Gastroesophageal sphincter (tissue), 4 donors: ENCODE results near the gene MINDY4B. TPM values are rescaled to one million over a fixed set of nuclear protein-coding genes. Genes with fewer than 3 reads are reported as not detected.

Experiments
- ATAC-seq: fragments of 150-250 bp; one replicate; pipeline ENCODE4 v1.9.1; 2016; ENCODE audit warnings: mild to moderate bottlenecking, moderate library complexity
- H3K27ac ChIP-seq, 4 donors: fragments of 200-600 bp; sonication (generic) in 3 of 4; 1 replicate in 3 of 4; 2 replicates in 1 of 4; pipeline ENCODE4 v1.5.1; 2016 to 2019
- H3K27me3 ChIP-seq: fragments of 200-600 bp; sonication (generic); one replicate; pipeline ENCODE4 v1.5.1; 2019
- H3K36me3 ChIP-seq, 2 donors: fragments of 200-600 bp; sonication (generic); one replicate each; pipeline ENCODE4 v1.5.1; 2019; ENCODE audit warnings: control low read depth in 1 of 2
- H3K4me1 ChIP-seq, 3 donors: fragments of 200-600 bp; sonication (generic); 1 replicate in 2 of 3; 2 replicates in 1 of 3; pipeline ENCODE4 v1.5.1; 2016 to 2019; ENCODE audit warnings: control low read depth in 2 of 3
- H3K4me3 ChIP-seq, 2 donors: fragments of 200-600 bp; sonication (generic); one replicate each; pipeline ENCODE4 v1.5.1; 2019; ENCODE audit warnings: mild to moderate bottlenecking in 1 of 2, moderate library complexity in 1 of 2
- H3K9me3 ChIP-seq, 3 donors: fragments of 200-600 bp; sonication (generic); one replicate each; pipeline ENCODE4 v1.5.1; 2017 to 2019; ENCODE audit warnings: control low read depth in 2 of 3
- CTCF ChIP-seq, 4 experiments: fragments of 200-600 bp in 2 of 4; fragments of 450-650 bp in 2 of 4; sonication (generic) in 1 of 4; IDR thresholded peaks; one replicate each; pipeline ENCODE4 v1.5.1; 2017 to 2019; ENCODE audit warnings: antibody characterized with exemption in 4 of 4, mild to moderate bottlenecking in 2 of 4, moderate library complexity in 2 of 4
- EP300 ChIP-seq: sonication (generic); formaldehyde crosslinking; IDR thresholded peaks from one replicate; pipeline ENCODE4 v1.6.1; 2017; ENCODE audit warnings: antibody characterized with exemption, mild to moderate bottlenecking
- POLR2A ChIP-seq, 2 donors: fragments of 450-650 bp; IDR thresholded peaks; one replicate each; pipeline ENCODE4 v1.6.1; 2017; ENCODE audit warnings: antibody characterized with exemption in 2 of 2, mild to moderate bottlenecking in 2 of 2, moderate library complexity in 1 of 2
- POLR2AphosphoS5 ChIP-seq: sonication (generic); formaldehyde crosslinking; IDR thresholded peaks from one replicate; pipeline ENCODE4 v1.6.1; 2017; ENCODE audit warnings: antibody characterized with exemption
- WGBS, 2 donors: methylation state at CpG; one replicate each; pipeline ENCODE4 v1.1.5; 2018; ENCODE audit warnings: low coverage in 1 of 2; 5-methylcytosine and 5-hydroxymethylcytosine counted together
- total RNA-seq, 4 donors: library from RNA; depleted of rRNA; stranded (reverse); fragments of >200 nt; gene quantifications; one replicate each; pipeline ENCODE4 v1.1.0, GENCODE V29; 2016

Gene MINDY4B
- total RNA-seq, 4 donors from 2014 or later: not detected

- H3K4me1 ChIP-seq: no peaks in the 10 kb centered on the region
- 76 to 80% methylated on average over 5 to 6 of the region's 7 CpGs for WGBS, 2 donors
- ATAC-seq: no peak
Observed at GRCh38 chr3:150926328-150926727, 21.1 kb upstream of the MINDY4B start.

DNA sequence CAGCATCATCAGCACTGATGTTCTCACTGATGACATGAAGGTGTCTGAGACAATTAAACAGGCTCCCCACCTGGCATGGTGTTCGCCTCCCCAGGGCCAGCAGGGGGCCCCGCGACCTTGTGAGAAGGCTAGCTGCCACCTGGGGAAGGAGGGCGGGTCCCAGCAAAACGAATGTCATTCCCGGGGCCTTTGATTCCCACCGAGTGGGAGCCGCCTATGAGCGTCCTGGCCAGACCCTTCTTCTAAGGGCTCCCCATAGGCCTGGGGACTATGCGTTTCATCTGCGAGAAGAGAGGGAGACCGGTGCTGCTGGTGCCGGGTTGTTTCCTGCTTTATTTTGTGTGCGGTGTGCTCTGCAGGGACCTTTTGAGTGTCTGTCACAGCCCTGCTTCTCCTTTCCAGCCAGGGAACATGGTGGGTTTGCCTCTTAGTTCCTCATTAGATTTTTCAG, 20.5 kb upstream of the MINDY4B start:
- H3K9me3 ChIP-seq: no peaks in the 10 kb centered on the region
- no peak for ATAC-seq
- no peaks in the 10 kb centered on the region for H3K4me1 ChIP-seq
- WGBS, 2 donors: 18 to 33% methylated on average over 3 to 7 of the region's 14 CpGs
- no peak overlapping the region for H3K27ac ChIP-seq
- TF ChIP-seq POLR2AphosphoS5 (no peak), CTCF (IDR thresholded peaks at IDR 0.05) (peak in 2 of 4 experiments; percentile 41 to 50)
- H3K36me3 ChIP-seq: no peaks in the 10 kb centered on the region
- H3K27me3 ChIP-seq: no peaks in the 10 kb centered on the region
- H3K4me3 ChIP-seq: no peak overlapping the region

More at GRCh38 chr3:150926328-150926727, 21.1 kb upstream of the MINDY4B start:
- H3K27ac ChIP-seq: no peak overlapping the region
- H3K4me3 ChIP-seq: no peak overlapping the region
- H3K9me3 ChIP-seq: no peaks in the 10 kb centered on the region
- H3K27me3 ChIP-seq: no peaks in the 10 kb centered on the region
- TF ChIP-seq EP300 (no peak), POLR2A (IDR thresholded peaks at IDR 0.05) (no peak), POLR2AphosphoS5 (no peak), CTCF (IDR thresholded peaks at IDR 0.05) (no peak)
- no peaks in the 10 kb centered on the region for H3K36me3 ChIP-seq

DNA sequence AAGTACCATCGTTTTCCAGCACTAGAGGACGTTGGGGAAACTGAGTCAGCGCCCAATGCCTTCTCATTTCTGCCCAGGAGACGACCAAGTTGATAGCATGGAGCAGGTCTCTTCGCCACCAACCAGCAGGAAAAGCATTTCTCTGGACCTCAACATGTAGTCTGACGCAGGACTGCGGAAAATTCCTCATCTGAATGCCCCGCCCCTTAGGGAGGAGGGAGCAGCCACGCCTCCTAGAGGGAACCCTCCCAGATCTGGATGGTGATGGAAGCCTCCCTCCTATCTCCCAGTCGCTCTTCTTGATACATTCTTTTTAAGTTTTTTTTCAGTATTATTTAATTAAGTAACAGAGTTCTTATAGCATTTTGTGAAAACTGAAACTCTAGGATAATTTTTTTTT, 17.4 kb upstream of the MINDY4B start:
- TF ChIP-seq POLR2AphosphoS5: no peak
- no peak for TF ChIP-seq CTCF (IDR thresholded peaks at IDR 0.05)
- no peak for TF ChIP-seq EP300
- no peak for TF ChIP-seq POLR2A (IDR thresholded peaks at IDR 0.05)
- WGBS, 2 donors: 68 to 74% methylated on average over 6 to 10 of the region's 10 CpGs
- no peak for ATAC-seq

DNA sequence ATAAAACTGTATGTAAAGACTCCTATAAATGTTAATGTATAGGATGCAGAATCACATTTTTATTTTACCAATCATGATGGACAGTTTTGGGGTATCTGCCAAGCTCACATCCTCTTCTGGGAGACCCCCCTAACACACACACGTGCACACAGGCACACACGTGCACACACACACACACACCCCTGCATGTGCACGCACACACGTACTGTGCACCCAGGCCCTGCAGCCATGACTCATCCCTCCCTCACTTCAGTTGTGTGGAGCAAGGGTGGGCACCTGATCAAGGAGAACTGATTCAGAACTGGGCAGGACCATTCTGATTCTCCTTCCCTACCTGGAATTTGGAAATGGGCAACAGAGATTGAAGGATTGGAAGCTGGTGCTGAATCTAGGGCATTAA, 16.0 kb upstream of the MINDY4B start:
- WGBS, 2 donors: 76 to 77% methylated on average over 3 to 4 of the region's 4 CpGs
- Histone ChIP-seq H3K36me3 (no peaks in the 10 kb centered on the region), H3K27me3 (no peaks in the 10 kb centered on the region), H3K27ac (no peak overlapping the region), H3K9me3 (no peaks in the 10 kb centered on the region), H3K4me3 (no peak overlapping the region), H3K4me1 (no peaks in the 10 kb centered on the region)
- TF ChIP-seq EP300: no peak
- no peak for TF ChIP-seq CTCF (IDR thresholded peaks at IDR 0.05)
- no peak for TF ChIP-seq POLR2AphosphoS5
- no peak for TF ChIP-seq POLR2A (IDR thresholded peaks at IDR 0.05)
- no peak for ATAC-seq

More for the DNA sequence above, 17.4 kb upstream of the MINDY4B start:
- Histone ChIP-seq H3K4me1 (no peaks in the 10 kb centered on the region), H3K27me3 (no peaks in the 10 kb centered on the region), H3K9me3 (no peaks in the 10 kb centered on the region), H3K36me3 (no peaks in the 10 kb centered on the region), H3K27ac (no peak overlapping the region), H3K4me3 (no peak overlapping the region)

- 67 to 74% methylated on average over 2 of the region's 2 CpGs for WGBS, 2 donors
- H3K36me3 ChIP-seq: no peaks in the 10 kb centered on the region
- no peak for ATAC-seq
- H3K27me3 ChIP-seq: no peaks in the 10 kb centered on the region
- no peak overlapping the region for H3K27ac ChIP-seq
- H3K9me3 ChIP-seq: no peaks in the 10 kb centered on the region
- no peak for TF ChIP-seq POLR2AphosphoS5
- TF ChIP-seq EP300: no peak
- no peak for TF ChIP-seq CTCF (IDR thresholded peaks at IDR 0.05)
- TF ChIP-seq POLR2A (IDR thresholded peaks at IDR 0.05): no peak
- H3K4me1 ChIP-seq: no peaks in the 10 kb centered on the region
- H3K4me3 ChIP-seq: no peak overlapping the region
Observed at GRCh38 chr3:150920236-150920635, 15.0 kb upstream of the MINDY4B start.
